GM21390 (cell line): Measurements from ENCODE around the gene GAL3ST2.
"Not testable (repeated sequence)": the region's sequence is repeated elsewhere in the genome, so short reads cannot be mapped to it uniquely, and the experiment has no call there.

ENCODE experiments used
- ATAC-seq: cut with Tn5 transposase; IDR thresholded peaks from one replicate; pipeline ENCODE4 v1.9.1; 2021; ENCODE audit not compliant: unreplicated experiment

The GAL3ST2 gene

GRCh38 chr2:241806217-241806616 lies 29.6 kb downstream of the GAL3ST2 start:
- ATAC-seq, result not testable (repeated sequence)

GRCh38 chr2:241808051-241808720 lies 31.6 kb downstream of the GAL3ST2 start:
- ATAC-seq, result no peak

- no peak for ATAC-seq
Observed at GRCh38 chr2:241808721-241809382, 32.2 kb downstream of the GAL3ST2 start, which contains the start of gene NEU4. TSS of gene NEU4 (plus strand) at chr2:241809193. CDS start at chr2:241814485, 5,292 bp downstream.

DNA sequence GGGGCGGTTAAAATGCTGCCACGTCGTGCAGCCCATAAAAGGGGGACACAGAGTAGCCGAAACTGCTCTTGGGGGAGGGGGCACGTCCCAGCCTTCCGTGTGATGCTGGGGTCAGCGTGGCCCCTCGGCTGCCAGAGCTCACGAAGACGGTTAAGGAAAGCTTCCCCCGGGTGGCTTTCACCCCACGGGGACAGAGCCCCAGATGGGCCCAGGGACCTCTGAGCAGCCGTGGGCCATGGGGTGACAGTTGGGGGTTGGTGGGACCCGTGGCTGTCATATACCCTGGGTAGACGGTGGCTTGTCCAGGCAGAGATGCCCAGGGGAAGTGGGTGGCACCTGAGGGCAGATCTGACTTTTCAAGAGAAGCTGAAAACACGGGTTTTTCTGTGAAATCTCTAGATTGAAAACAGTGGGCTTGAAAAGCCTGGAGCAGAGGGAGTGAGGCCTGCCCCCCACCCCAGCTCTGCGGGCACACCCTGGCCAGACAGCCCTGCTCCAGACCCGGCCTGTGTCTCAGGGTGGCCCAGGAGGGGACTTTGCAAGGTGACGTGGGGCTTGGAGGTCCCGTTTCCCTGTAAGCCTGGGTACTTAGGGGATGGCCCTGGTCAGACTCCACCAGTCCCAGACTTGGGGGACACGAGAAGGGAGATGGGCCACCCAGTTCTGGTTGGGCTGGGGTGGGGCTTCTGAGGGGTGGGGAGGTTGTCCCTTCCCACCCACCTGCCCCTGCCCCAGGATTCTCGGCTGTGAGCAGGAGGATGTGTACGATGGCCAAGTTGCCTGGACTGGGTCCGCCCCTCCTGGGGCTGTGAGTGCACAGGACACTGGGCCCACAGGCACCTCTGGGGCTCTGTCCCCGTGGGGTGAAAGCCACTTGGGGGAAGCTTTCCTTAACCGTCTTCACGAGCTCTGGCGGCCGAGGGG lies 33.0 kb downstream of the GAL3ST2 start:
- no peak for ATAC-seq

DNA sequence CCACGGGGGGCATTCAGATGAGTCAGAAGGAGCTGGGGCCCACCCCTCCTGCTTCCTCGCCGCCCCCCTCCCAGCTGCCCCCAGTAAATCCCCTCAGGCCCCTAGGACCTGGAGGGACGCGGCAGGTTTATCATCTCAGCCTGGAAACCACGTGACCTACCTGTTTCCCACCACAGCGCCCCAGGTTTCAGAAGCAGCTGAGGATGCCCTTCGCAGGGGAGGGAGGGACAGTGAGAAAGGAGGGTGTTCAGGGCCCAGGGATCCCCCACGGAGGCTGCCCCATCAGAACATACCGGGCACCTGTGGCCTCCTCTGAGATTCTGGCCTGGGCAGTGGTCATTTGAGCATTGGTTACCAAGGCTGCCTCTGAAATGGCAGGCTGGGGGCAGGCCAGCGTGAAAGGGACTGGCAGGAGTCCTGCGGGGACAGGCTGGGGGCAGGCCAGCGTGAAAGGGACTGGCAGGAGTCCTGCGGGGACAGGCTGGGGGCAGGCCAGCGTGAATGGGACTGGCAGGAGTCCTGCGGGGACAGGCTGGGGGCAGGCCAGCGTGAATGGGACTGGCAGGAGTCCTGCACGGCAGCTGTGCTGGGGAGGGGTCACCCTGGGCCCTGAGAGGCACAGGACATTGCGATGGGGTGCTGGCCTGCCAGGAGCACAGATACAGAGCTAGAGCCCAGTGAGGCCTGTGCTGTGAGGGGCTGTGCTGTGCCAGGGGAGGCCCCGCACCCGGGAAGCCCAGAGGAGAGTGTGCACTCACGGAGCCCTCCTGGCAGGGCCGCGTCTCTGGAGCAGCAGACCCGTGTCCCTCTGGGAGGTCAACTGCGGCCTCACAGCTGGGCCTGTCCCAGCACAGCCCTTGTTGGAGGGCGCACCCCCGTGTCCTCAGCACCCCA lies 33.9 kb downstream of the GAL3ST2 start:
- no peak for ATAC-seq

GRCh38 chr2:241811201-241811951 lies 34.8 kb downstream of the GAL3ST2 start:
- no peak for ATAC-seq

DNA sequence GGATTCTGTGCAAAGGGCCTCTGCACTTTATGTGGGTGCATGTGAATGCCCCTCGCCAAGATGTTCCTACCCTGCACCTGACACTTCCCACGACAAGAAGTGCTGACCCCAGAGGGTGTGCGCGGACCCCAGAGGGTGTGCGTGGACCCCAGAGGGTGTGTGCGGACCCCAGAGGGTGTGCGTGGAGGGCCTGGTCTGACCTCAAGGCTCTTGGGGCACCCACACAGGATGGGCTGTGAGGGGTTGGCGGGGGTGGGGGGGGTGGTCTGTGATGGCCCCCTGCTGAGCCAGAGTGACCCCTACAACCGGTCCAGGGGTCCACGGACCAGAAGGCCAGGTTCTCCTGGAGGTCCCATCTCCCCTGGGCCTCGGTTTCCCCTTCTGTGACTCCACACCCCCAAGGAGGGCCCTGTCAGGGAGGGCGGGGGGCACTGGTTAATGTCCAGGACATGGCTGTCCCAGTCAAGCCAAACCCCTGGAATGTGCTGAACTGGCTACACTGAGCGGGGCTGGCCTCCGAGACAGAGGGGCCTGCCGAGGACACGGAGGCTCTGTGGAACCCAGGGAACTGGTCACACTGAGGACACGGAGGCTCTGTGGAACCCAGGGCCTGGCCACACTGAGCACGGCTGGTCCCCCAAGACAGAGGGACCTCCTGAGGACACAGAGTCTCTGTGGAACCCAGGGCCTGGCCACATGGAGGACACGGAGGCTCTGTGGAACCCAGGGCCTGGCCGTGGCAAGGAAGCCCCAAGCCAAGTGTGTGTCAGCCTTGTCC lies 35.5 kb downstream of the GAL3ST2 start:
- no peak for ATAC-seq

GRCh38 chr2:241812730-241813643 lies 36.4 kb downstream of the GAL3ST2 start:
- ATAC-seq, result no peak

DNA sequence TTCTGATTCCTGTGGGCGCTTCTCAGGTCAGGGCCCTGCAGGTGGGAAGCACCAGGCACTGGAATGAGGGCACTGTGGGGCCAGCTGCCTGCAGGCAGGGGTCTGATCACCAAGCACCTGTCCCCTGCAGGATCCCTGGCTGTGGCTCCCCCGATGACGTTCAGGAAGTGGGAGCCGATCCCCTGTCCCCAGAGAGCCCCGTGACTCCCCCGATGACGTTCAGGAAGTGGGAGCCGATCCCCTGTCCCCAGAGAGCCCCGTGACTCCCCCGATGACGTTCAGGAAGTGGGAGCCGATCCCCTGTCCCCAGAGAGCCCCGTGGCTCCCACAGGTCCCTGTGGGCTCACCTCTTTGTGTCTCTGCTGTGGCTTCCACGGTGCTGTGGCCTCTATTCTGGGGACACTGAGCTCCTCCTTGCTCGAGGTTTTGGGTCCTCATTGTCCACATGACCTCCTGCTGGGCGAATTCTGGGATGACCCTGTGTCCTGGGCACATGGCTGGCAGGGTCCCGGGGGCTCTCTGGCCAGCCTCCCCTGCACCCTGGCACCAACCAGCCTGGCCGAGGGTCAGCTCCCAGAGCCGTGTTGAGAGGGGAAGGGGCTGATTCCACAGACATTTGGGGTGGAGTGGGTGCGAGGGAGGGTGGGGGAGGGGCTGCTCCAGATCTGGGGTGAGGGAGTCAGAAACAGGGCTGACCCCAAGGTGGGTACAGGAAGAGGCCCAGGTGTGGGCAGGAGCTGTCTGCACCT lies 37.2 kb downstream of the GAL3ST2 start:
- ATAC-seq, result no peak

- no peak for ATAC-seq
Observed at GRCh38 chr2:241814393-241814642, 37.7 kb downstream of the GAL3ST2 start.

GRCh38 chr2:241814643-241815476 lies 38.2 kb downstream of the GAL3ST2 start:
- ATAC-seq, result no peak

- no peak for ATAC-seq
Observed at GRCh38 chr2:241815477-241816430, 39.1 kb downstream of the GAL3ST2 start.

DNA sequence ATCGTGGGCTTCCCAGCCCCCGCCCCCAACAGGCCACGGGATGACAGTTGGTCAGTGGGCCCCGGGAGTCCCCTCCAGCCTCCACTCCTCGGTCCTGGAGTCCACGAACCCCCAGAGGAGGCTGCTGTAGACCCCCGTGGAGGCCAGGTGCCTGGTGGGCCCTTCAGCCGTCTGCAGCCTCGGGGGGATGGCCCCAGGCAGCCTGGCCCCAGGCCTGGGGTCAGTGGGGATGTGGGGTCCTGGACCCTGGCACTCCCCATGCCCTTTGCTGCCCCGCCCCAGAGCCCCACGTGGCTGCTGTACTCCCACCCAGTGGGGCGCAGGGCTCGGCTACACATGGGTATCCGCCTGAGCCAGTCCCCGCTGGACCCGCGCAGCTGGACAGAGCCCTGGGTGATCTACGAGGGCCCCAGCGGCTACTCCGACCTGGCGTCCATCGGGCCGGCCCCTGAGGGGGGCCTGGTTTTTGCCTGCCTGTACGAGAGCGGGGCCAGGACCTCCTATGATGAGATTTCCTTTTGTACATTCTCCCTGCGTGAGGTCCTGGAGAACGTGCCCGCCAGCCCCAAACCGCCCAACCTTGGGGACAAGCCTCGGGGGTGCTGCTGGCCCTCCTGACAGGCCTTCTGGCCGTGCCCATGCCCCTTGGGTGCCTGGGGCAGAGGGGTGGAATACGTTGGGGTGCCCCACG lies 40.0 kb downstream of the GAL3ST2 start:
- no peak for ATAC-seq

DNA sequence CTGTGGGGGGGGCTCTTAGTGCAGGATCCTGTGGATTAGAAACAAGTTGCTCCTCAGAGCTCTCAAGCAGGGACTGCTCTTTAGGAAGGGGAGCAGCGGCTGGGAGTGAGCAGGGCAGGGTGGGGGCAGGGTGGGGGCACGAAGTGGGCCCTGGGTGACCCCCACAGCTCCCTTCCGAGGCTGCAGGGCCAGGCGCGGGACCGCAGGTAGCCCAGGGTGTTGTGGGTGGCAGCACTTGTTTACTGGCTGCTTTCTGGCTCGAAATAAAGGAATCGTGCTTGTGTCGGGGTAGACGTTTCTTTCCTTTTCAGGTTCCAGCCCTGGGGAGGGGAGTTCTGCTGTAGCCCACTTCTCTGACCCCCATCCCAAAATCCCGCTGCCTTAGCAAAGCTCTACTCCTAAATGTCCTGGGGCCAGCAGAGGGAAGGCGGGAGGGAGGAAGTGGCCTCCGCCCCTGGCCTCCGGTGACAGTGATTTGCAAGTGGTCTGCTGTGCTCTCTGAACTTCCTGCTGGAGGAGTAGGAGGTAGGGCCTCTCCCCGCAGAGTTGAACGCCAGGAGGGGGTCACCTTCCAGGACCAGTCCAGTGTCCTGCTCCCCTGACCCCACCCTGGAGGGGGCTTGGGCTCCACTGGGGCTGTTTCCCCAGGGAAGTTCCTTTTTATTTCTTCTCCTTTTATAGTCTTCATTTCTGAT lies 40.7 kb downstream of the GAL3ST2 start:
- no peak for ATAC-seq
